PFSK-1 (cell line): Measurements from ENCODE around the gene EMP3.

Experiments used
- FOXP2 ChIP-seq: optimal IDR thresholded peaks from 2 replicates; pipeline ENCODE3; 2011; ENCODE audit warnings: borderline replicate concordance, control low read depth, inconsistent platforms; ENCODE audit not compliant: insufficient read depth; ENCODE audit errors: extremely low read length, extremely low read depth
- POLR2AphosphoS5 ChIP-seq: IDR thresholded peaks from 2 replicates; pipeline ENCODE4 v1.6.1; 2012; ENCODE audit warnings: low read depth, mild to moderate bottlenecking, control low read depth, low read length, moderate library complexity
- SIN3A ChIP-seq: IDR thresholded peaks from 2 replicates; pipeline ENCODE4 v1.6.1; 2012; ENCODE audit warnings: mild to moderate bottlenecking, low read length, moderate library complexity, borderline replicate concordance; ENCODE audit not compliant: insufficient read depth
- TAF1 ChIP-seq: IDR thresholded peaks from 2 replicates; pipeline ENCODE4 v1.6.1; 2012; ENCODE audit warnings: low read length, control low read depth, borderline replicate concordance; ENCODE audit not compliant: insufficient read depth

DNA sequence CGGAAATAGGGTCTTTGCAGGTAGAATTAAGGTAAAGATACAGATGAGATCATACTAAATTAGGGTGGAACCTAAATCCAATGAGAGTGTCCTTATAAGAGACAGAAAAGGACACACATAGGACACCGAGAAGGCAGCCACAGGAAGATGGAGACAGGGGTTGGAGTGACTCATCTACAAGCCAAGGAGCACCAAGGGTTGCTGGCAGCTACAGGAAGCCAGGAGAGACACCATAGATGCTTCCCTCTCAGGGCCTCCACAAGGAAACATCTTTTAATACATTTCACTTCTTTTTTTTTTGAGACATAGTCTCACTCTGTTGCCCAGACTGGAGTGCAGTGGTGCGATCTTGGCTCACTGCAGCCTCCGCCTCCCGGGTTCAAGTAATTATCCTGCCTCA, 28.3 kb downstream of the EMP3 start:
- no peak for TF ChIP-seq POLR2AphosphoS5
- TF ChIP-seq TAF1, result no peak
- TF ChIP-seq SIN3A, result no peak
- TF ChIP-seq FOXP2, result no peak
